ENCODE data around the gene TBK1. TPM values are rescaled to one million over a fixed set of nuclear protein-coding genes. Genes with fewer than 3 reads are reported as not detected.

Gene TBK1
- total RNA-seq: 10 to 100 TPM; 10.7 to 12.1 TPM

- Mint-ChIP-seq H3K9me3 (no peaks in the 10 kb centered on the region), H3K27ac (peak within 1 kb of the TSS; percentile 94), H3K4me1 (ENCODE audit: low read depth) (peaks cover 41% of the 10 kb centered on the region), H3K4me3 (peak within 1 kb of the TSS; percentile 94), H3K27me3 (ENCODE audit: low read depth) (no peaks in the 10 kb centered on the region), H3K36me3 (ENCODE audit: low read depth) (peaks cover 14% of the 10 kb centered on the region)
- intact Hi-C loops (cut with micrococcal nuclease): loop anchor here (1.0 to 2.0 kb wide), 7 partner anchors 7 to 307 kb away; partner anchors contain the start of genes GNS, KICS2, RASSF3 and XPOT
- DNase-seq: peak; percentile 45
- CTCF ChIA-PET: no interaction called here
Observed at GRCh38 chr12:64451687-64452558, at the start of gene TBK1. TSS of gene TBK1 (plus strand) at chr12:64452120. CDS start at chr12:64455871, 3,751 bp downstream.

GRCh38 chr12:64402181-64402580 is 49.7 kb upstream of the TBK1 start:
- Mint-ChIP-seq H3K27me3 (ENCODE audit: low read depth) (no peaks in the 10 kb centered on the region), H3K36me3 (ENCODE audit: low read depth) (peaks cover 19% of the 10 kb centered on the region), H3K4me3 (no peak overlapping the region), H3K4me1 (ENCODE audit: low read depth) (peaks cover 15% of the 10 kb centered on the region), H3K9me3 (no peaks in the 10 kb centered on the region), H3K27ac (no peak overlapping the region)
- DNase-seq: no peak
- CTCF ChIA-PET: interaction anchor here (1.2 kb wide), 1 partner anchor 15 kb away, joined by 4 read pairs; no protein-coding TSS in a partner anchor
- intact Hi-C loops (cut with micrococcal nuclease): loop anchor here (5.0 to 10.0 kb wide), 3 partner anchors 280 to 1903 kb away; partner anchors contain the start of genes DPY19L2 and HELB

- Mint-ChIP-seq H3K9me3 (no peaks in the 10 kb centered on the region), H3K4me3 (peak within 1 kb of the TSS; percentile 95), H3K4me1 (ENCODE audit: low read depth) (peaks cover 28% of the 10 kb centered on the region), H3K27me3 (ENCODE audit: low read depth) (no peaks in the 10 kb centered on the region), H3K27ac (peak within 1 kb of the TSS; percentile 97), H3K36me3 (ENCODE audit: low read depth) (peaks cover 20% of the 10 kb centered on the region)
- CTCF ChIA-PET: interaction anchor here (1.1 to 1.6 kb wide), 3 partner anchors 13 to 19 kb away, joined by 4 to 6 read pairs (median 4); partner anchors contain the start of gene C12orf56
- peak; percentile 94 for DNase-seq
- intact Hi-C loops (cut with micrococcal nuclease): loop anchor here (1.0 to 10.0 kb wide), 13 partner anchors 14 to 1901 kb away; partner anchors contain the start of genes C12orf56, DPY19L2, GNS and HELB
Observed at GRCh38 chr12:64403707-64404469, 48.0 kb upstream of the TBK1 start, which contains the start of gene XPOT. TSS of gene XPOT (plus strand) at chr12:64404392. CDS start at chr12:64410036, 5,644 bp downstream.

DNA sequence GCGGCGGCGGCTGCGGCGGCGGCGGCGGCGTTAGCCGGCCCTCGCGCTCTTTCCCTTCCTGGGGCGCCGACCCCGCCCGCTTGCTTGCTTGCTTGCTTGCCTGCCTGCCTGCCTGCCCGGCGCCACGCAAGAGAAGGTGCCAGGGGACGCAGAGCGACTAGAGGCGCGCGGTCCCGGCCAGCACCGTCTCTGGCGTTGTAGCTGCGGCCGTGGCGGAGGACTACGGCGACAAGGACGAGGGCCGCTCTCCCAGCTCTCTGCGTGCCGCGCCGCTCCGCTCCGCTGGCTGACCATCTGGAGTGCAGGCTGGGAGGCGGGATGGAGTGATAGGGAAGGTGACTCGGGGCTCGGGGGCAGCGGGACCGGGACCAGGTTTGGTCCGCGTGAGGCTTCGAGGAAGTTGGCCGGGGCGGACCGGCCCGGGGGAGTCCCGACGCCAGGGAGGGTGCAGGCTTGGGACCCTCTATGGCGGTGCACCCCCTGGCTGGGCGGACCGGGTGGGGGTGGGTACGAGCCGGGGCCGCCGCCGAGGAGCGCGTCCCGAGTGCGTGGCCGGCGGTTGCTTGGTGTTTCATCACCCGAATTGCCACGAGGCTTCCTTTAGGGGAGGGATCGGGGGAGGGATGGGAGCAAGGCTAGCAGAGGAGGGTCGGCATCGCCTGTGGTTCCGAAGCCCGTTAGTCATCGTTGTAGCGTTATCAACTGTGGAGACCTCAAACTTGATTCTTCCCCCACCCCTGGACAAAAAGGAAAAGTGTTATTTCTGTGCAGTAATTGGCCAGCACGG is 47.3 kb upstream of the TBK1 start:
- H3K4me3 Mint-ChIP-seq: peak overlapping the region; percentile 95
- H3K27me3 Mint-ChIP-seq (ENCODE audit: low read depth): no peaks in the 10 kb centered on the region
- H3K4me1 Mint-ChIP-seq (ENCODE audit: low read depth): peaks cover 28% of the 10 kb centered on the region
- H3K9me3 Mint-ChIP-seq: no peaks in the 10 kb centered on the region
- peak; percentile 83 for DNase-seq
- H3K36me3 Mint-ChIP-seq (ENCODE audit: low read depth): peaks cover 22% of the 10 kb centered on the region
- intact Hi-C loops (cut with micrococcal nuclease): loop anchor here (1.0 to 10.0 kb wide), 13 partner anchors 14 to 1900 kb away; partner anchors contain the start of genes C12orf56, DPY19L2, GNS and HELB
- H3K27ac Mint-ChIP-seq: peak overlapping the region; percentile 97
- CTCF ChIA-PET: interaction anchor here (1.1 to 1.2 kb wide), 2 partner anchors 18 to 20 kb away, joined by 4 read pairs; no protein-coding TSS in a partner anchor

GRCh38 chr12:64407342-64408223 is 44.3 kb upstream of the TBK1 start:
- no peaks in the 10 kb centered on the region for H3K27me3 Mint-ChIP-seq (ENCODE audit: low read depth)
- peaks cover 30% of the 10 kb centered on the region for H3K4me1 Mint-ChIP-seq (ENCODE audit: low read depth)
- H3K9me3 Mint-ChIP-seq: no peaks in the 10 kb centered on the region
- CTCF ChIA-PET: interaction anchor here (0.7 kb wide), 1 partner anchor 270 kb away, joined by 3 read pairs; no protein-coding TSS in a partner anchor
- intact Hi-C loops (cut with micrococcal nuclease): loop anchor here (10.0 kb wide), 1 partner anchor 1897 kb away; the partner anchor contains the start of gene HELB
- no peak overlapping the region for H3K27ac Mint-ChIP-seq
- H3K4me3 Mint-ChIP-seq: no peak overlapping the region
- peaks cover 42% of the 10 kb centered on the region for H3K36me3 Mint-ChIP-seq (ENCODE audit: low read depth)
- DNase-seq: no peak

- Mint-ChIP-seq H3K36me3 (ENCODE audit: low read depth) (peaks cover 54% of the 10 kb centered on the region), H3K27ac (no peak overlapping the region), H3K4me3 (no peak overlapping the region), H3K4me1 (ENCODE audit: low read depth) (peaks cover 27% of the 10 kb centered on the region), H3K9me3 (no peaks in the 10 kb centered on the region), H3K27me3 (ENCODE audit: low read depth) (no peaks in the 10 kb centered on the region)
- CTCF ChIA-PET: no interaction called here
- no peak for DNase-seq
- intact Hi-C loops (cut with micrococcal nuclease): no loop called here
Observed at GRCh38 chr12:64411427-64411826, 40.5 kb upstream of the TBK1 start.

GRCh38 chr12:64412459-64412858 is 39.5 kb upstream of the TBK1 start:
- no peak for DNase-seq
- Mint-ChIP-seq H3K9me3 (no peaks in the 10 kb centered on the region), H3K4me1 (ENCODE audit: low read depth) (peaks cover 28% of the 10 kb centered on the region), H3K4me3 (no peak overlapping the region), H3K27ac (no peak overlapping the region), H3K36me3 (ENCODE audit: low read depth) (peaks cover 54% of the 10 kb centered on the region), H3K27me3 (ENCODE audit: low read depth) (no peaks in the 10 kb centered on the region)
- intact Hi-C loops (cut with micrococcal nuclease): no loop called here
- CTCF ChIA-PET: interaction anchor here (0.6 to 0.7 kb wide), 2 partner anchors 123 to 1757 kb away, joined by 3 read pairs; no protein-coding TSS in a partner anchor

- H3K4me3 Mint-ChIP-seq: no peak overlapping the region
- no peak overlapping the region for H3K27ac Mint-ChIP-seq
- peaks cover 63% of the 10 kb centered on the region for H3K36me3 Mint-ChIP-seq (ENCODE audit: low read depth)
- H3K27me3 Mint-ChIP-seq (ENCODE audit: low read depth): no peaks in the 10 kb centered on the region
- no peaks in the 10 kb centered on the region for H3K9me3 Mint-ChIP-seq
- intact Hi-C loops (cut with micrococcal nuclease): no loop called here
- CTCF ChIA-PET: no interaction called here
- no peak for DNase-seq
- peaks cover 25% of the 10 kb centered on the region for H3K4me1 Mint-ChIP-seq (ENCODE audit: low read depth)
Observed at GRCh38 chr12:64413884-64414283, 38.0 kb upstream of the TBK1 start.

GRCh38 chr12:64418209-64418608 is 33.7 kb upstream of the TBK1 start:
- Mint-ChIP-seq H3K27me3 (ENCODE audit: low read depth) (no peaks in the 10 kb centered on the region), H3K4me1 (ENCODE audit: low read depth) (peaks cover 23% of the 10 kb centered on the region), H3K4me3 (no peak overlapping the region), H3K27ac (peak overlapping the region; percentile 50), H3K9me3 (no peaks in the 10 kb centered on the region), H3K36me3 (ENCODE audit: low read depth) (peaks cover 57% of the 10 kb centered on the region)
- DNase-seq: no peak
- intact Hi-C loops (cut with micrococcal nuclease): no loop called here
- CTCF ChIA-PET: interaction anchor here (0.8 kb wide), 1 partner anchor 10 kb away, joined by 5 read pairs; no protein-coding TSS in a partner anchor

- CTCF ChIA-PET: no interaction called here
- intact Hi-C loops (cut with micrococcal nuclease): no loop called here
- peaks cover 57% of the 10 kb centered on the region for H3K36me3 Mint-ChIP-seq (ENCODE audit: low read depth)
- H3K4me1 Mint-ChIP-seq (ENCODE audit: low read depth): peaks cover 23% of the 10 kb centered on the region
- no peaks in the 10 kb centered on the region for H3K9me3 Mint-ChIP-seq
- H3K27me3 Mint-ChIP-seq (ENCODE audit: low read depth): no peaks in the 10 kb centered on the region
- no peak overlapping the region for H3K27ac Mint-ChIP-seq
- DNase-seq: no peak
- no peak overlapping the region for H3K4me3 Mint-ChIP-seq
Observed at GRCh38 chr12:64419696-64420095, 32.2 kb upstream of the TBK1 start.

Data from activated naive CD4-positive, alpha-beta T cell treated with anti-CD3 and anti-CD28 coated beads for 36 hours (primary cell).